CD14-positive monocyte (primary cell): Measurements from ENCODE around the gene ADAMTS8. TPM values are rescaled to one million over a fixed set of nuclear protein-coding genes. Genes with fewer than 3 reads are reported as not detected.

Experiments used
- DNase-seq, 3 donors: peaks; one replicate each; pipeline ENCODE4 v3.0.0-alpha.2; 2011 to 2022
- H2AFZ ChIP-seq: 2 replicates; pipeline ENCODE4 v1.6.0; 2012; ENCODE audit warnings: mild to moderate bottlenecking, low read depth, low read length, inconsistent platforms; ENCODE audit not compliant: insufficient read depth, poor library complexity, severe bottlenecking
- H3K27ac ChIP-seq, 2 donors: 1 replicate in 1 of 2; 2 replicates in 1 of 2; pipeline ENCODE4 v1.5.1; 2012 to 2013; ENCODE audit warnings: low read length in 2 of 2, control low read depth in 1 of 2, inconsistent platforms in 1 of 2, low read depth in 1 of 2, mild to moderate bottlenecking in 1 of 2
- H3K27me3 ChIP-seq, 2 donors: one replicate each; pipeline versions ENCODE4 v1.6.0 to v1.6.1; 2011 to 2013; ENCODE audit warnings: low read length in 2 of 2; ENCODE audit not compliant: control insufficient read depth in 2 of 2, insufficient read depth in 2 of 2
- H3K36me3 ChIP-seq, 2 donors: replicated peaks in 1 of 2; 1 replicate in 1 of 2; 2 replicates in 1 of 2; pipeline versions ENCODE4 v1.5.1 to v1.6.1; 2012 to 2013; ENCODE audit warnings: low read length in 2 of 2, control low read depth in 1 of 2, inconsistent platforms in 1 of 2, mild to moderate bottlenecking in 1 of 2; ENCODE audit not compliant: insufficient read depth in 2 of 2, control insufficient read depth in 1 of 2
- H3K4me1 ChIP-seq, 2 donors: 1 replicate in 1 of 2; 2 replicates in 1 of 2; pipeline versions ENCODE4 v1.5.1 to v1.6.1; 2012 to 2013; ENCODE audit warnings: low read length in 2 of 2, control low read depth in 1 of 2, inconsistent platforms in 1 of 2, mild to moderate bottlenecking in 1 of 2, moderate library complexity in 1 of 2; ENCODE audit not compliant: insufficient read depth in 2 of 2, control insufficient read depth in 1 of 2
- H3K4me2 ChIP-seq: replicated peaks from 2 replicates; pipeline ENCODE3; 2012; ENCODE audit warnings: low read length, moderate library complexity, mild to moderate bottlenecking; ENCODE audit not compliant: poor library complexity, severe bottlenecking; ENCODE audit errors: extremely low read depth
- H3K4me3 ChIP-seq, 3 experiments: fragments of 200-600 bp in 1 of 3; sonication (generic) in 1 of 3; replicated peaks in 1 of 3; 1 replicate in 2 of 3; 2 replicates in 1 of 3; pipeline ENCODE4 v1.5.1; 2011 to 2013; ENCODE audit warnings: low read length in 3 of 3, mild to moderate bottlenecking in 3 of 3, control low read depth in 2 of 3, low read depth in 2 of 3, inconsistent platforms in 1 of 3, moderate library complexity in 1 of 3
- H3K79me2 ChIP-seq: 2 replicates; pipeline ENCODE4 v1.6.0; 2012; ENCODE audit warnings: mild to moderate bottlenecking, control low read depth, inconsistent platforms, low read length, moderate library complexity; ENCODE audit not compliant: insufficient read depth
- H3K9ac ChIP-seq: 2 replicates; pipeline ENCODE4 v1.6.0; 2017; ENCODE audit warnings: low read length, mild to moderate bottlenecking; ENCODE audit not compliant: insufficient read depth, poor library complexity, severe bottlenecking
- H3K9me3 ChIP-seq, 2 donors: replicated peaks in 1 of 2; 1 replicate in 1 of 2; 2 replicates in 1 of 2; pipeline versions ENCODE4 v1.5.1 to v1.6.1; 2012 to 2013; ENCODE audit warnings: low read length in 2 of 2, control low read depth in 1 of 2; ENCODE audit not compliant: control insufficient read depth in 1 of 2, insufficient read depth in 1 of 2
- H4K20me1 ChIP-seq: 2 replicates; pipeline ENCODE4 v1.6.0; 2012; ENCODE audit warnings: mild to moderate bottlenecking, low read length, control low read depth, moderate library complexity; ENCODE audit not compliant: insufficient read depth
- H3K27ac Mint-ChIP-seq, 7 donors: one replicate each; pipeline ENCODE4 v1.8.0; 2020; ENCODE audit warnings: mild to moderate bottlenecking in 7 of 7, mixed read lengths in 7 of 7, moderate library complexity in 6 of 7, inconsistent platforms in 2 of 7
- H3K27me3 Mint-ChIP-seq, 3 donors: one replicate each; pipeline ENCODE4 v1.8.0; 2021 to 2022; ENCODE audit warnings: low read depth in 3 of 3, mild to moderate bottlenecking in 3 of 3, mixed read lengths in 3 of 3, moderate library complexity in 3 of 3, inconsistent platforms in 1 of 3
- H3K36me3 Mint-ChIP-seq, 2 donors: one replicate each; pipeline ENCODE4 v1.8.0; 2020; ENCODE audit warnings: mixed read lengths in 2 of 2, inconsistent platforms in 1 of 2, mild to moderate bottlenecking in 1 of 2
- H3K4me1 Mint-ChIP-seq: one replicate; pipeline ENCODE4 v1.8.0; 2020; ENCODE audit warnings: mild to moderate bottlenecking, mixed read lengths
- H3K4me3 Mint-ChIP-seq, 2 donors: one replicate each; pipeline ENCODE4 v1.8.0; 2020; ENCODE audit warnings: mild to moderate bottlenecking in 2 of 2, mixed read lengths in 2 of 2, moderate library complexity in 1 of 2
- H3K9me3 Mint-ChIP-seq, 7 donors: one replicate each; pipeline ENCODE4 v1.8.0; 2020 to 2022; ENCODE audit warnings: mixed read lengths in 7 of 7, mild to moderate bottlenecking in 6 of 7, moderate library complexity in 6 of 7, inconsistent platforms in 2 of 7
- WGBS: methylation state at CpG from one replicate; pipeline ENCODE4 v1.1.5; 2013; ENCODE audit warnings: missing lambda C conversion rate; ENCODE audit not compliant: insufficient coverage; 5-methylcytosine and 5-hydroxymethylcytosine counted together
- intact Hi-C, 2 donors: fragments of 100-400 bp; cut with micrococcal nuclease; formaldehyde crosslinking; loops; one replicate each; pipeline versions ENCODE4 v1.15.0 to v1.15.1; 2023
- polyA plus RNA-seq, 3 donors: library from polyadenylated mRNA; depleted of rRNA in 1 of 3; unstranded in 2 of 3; stranded (reverse) in 1 of 3; fragments of 300-500 nt in 2 of 3; fragments of >200 nt in 1 of 3; fragmentation: Illumina TruSeq in 2 of 3; gene quantifications; 1 replicate in 2 of 3; 2 replicates in 1 of 3; pipeline ENCODE4 v1.2.3, GENCODE V29; 2012 to 2021
- TF ChIP-seq, protein P1 (sequence below): fragments of 200-600 bp; IDR thresholded peaks from one replicate; pipeline ENCODE4 v1.8.0; 2022; ENCODE audit warnings: antibody characterized with exemption, mild to moderate bottlenecking

The ADAMTS8 gene
- polyA plus RNA-seq, 3 donors: not detected

DNA sequence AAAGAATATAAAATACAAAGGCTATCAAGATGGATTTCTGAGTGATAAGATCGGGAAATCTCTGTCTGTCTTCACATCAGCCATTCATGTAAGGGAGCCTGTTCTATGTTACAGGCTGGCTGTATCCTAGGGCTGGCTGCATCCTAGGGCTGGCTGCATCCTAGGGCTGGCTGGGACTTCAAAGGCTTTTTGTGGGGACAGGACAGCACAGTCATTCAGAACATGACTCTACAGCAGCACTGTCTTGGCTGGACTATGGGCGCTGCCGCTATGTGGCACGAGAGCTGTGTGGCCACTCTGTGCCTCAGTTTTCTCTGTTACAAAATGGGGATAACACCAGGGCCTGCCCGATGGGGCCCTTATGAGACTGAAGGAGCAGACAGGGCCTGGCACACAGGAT, 10.2 kb downstream of the ADAMTS8 start:
- intact Hi-C loops: no loop called here
- Histone ChIP-seq H3K9me3 (no peaks in the 10 kb centered on the region), H3K27me3 (peaks cover 0 to 4% of the 10 kb centered on the region in 2 donors), H4K20me1 (no peaks in the 10 kb centered on the region), H3K9ac (no peak overlapping the region), H3K4me1 (peaks cover 8 to 10% of the 10 kb centered on the region in 2 donors), H3K79me2 (no peaks in the 10 kb centered on the region), H3K4me2 (no peak overlapping the region), H3K27ac (no peak overlapping the region), H2AFZ (no peak overlapping the region), H3K36me3 (no peaks in the 10 kb centered on the region), H3K4me3 (no peak overlapping the region)
- H3K27ac Mint-ChIP-seq: no peak overlapping the region
- no peaks in the 10 kb centered on the region for H3K9me3 Mint-ChIP-seq
- DNase-seq: no peak
- H3K4me1 Mint-ChIP-seq: peaks cover 9% of the 10 kb centered on the region
- H3K27me3 Mint-ChIP-seq: peaks cover 27 to 33% (median 32%) of the 10 kb centered on the region in 3 donors
- TF ChIP-seq, protein P1, sequence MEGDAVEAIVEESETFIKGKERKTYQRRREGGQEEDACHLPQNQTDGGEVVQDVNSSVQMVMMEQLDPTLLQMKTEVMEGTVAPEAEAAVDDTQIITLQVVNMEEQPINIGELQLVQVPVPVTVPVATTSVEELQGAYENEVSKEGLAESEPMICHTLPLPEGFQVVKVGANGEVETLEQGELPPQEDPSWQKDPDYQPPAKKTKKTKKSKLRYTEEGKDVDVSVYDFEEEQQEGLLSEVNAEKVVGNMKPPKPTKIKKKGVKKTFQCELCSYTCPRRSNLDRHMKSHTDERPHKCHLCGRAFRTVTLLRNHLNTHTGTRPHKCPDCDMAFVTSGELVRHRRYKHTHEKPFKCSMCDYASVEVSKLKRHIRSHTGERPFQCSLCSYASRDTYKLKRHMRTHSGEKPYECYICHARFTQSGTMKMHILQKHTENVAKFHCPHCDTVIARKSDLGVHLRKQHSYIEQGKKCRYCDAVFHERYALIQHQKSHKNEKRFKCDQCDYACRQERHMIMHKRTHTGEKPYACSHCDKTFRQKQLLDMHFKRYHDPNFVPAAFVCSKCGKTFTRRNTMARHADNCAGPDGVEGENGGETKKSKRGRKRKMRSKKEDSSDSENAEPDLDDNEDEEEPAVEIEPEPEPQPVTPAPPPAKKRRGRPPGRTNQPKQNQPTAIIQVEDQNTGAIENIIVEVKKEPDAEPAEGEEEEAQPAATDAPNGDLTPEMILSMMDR: no peak
- H3K4me3 Mint-ChIP-seq: no peak overlapping the region
- no peaks in the 10 kb centered on the region for H3K36me3 Mint-ChIP-seq
- WGBS: 96% methylated on average over 4 of the region's 5 CpGs

DNA sequence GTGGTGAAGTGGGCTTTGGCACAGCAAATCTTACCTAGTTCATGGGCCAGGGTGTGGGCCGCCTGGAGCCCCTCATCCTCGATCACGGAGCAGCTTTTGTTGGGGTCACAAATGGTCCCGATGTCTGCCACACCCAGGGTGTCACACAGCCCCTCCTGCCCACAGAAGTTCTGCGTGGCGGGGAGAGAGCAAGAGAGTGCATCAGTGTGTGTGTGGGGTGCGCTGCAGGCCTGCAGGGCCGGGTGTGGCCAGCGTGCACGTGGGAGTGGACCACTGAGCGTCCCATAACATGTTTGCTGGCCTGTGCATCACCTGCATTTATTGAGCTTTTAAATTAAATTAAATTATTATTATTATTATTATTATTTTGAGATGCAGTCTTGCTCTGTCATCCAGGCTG, 11.5 kb downstream of the ADAMTS8 start:
- H3K27me3 Mint-ChIP-seq: peaks cover 22 to 26% (median 24%) of the 10 kb centered on the region in 3 donors

More for the DNA sequence above, 11.5 kb downstream of the ADAMTS8 start:
- H4K20me1 ChIP-seq: no peaks in the 10 kb centered on the region
- Mint-ChIP-seq H3K9me3 (peaks cover 0 to 2% (median 0%) of the 10 kb centered on the region in 7 donors), H3K4me3 (no peak overlapping the region), H3K4me1 (peaks cover 9% of the 10 kb centered on the region), H3K36me3 (no peaks in the 10 kb centered on the region), H3K27ac (no peak overlapping the region)
- H3K4me1 ChIP-seq: peaks cover 8 to 10% of the 10 kb centered on the region in 2 donors
- H3K4me2 ChIP-seq: no peak overlapping the region
- H3K36me3 ChIP-seq: no peaks in the 10 kb centered on the region
- no peak overlapping the region for H3K4me3 ChIP-seq
- H3K27ac ChIP-seq: no peak overlapping the region
- WGBS: 100% methylated on average over 6 of the region's 11 CpGs
- H3K79me2 ChIP-seq: no peaks in the 10 kb centered on the region
- no peak overlapping the region for H3K9ac ChIP-seq
- H3K9me3 ChIP-seq: no peaks in the 10 kb centered on the region
- no peak overlapping the region for H2AFZ ChIP-seq
- no peak for DNase-seq
- H3K27me3 ChIP-seq: peaks cover 0 to 3% of the 10 kb centered on the region in 2 donors
- TF ChIP-seq, protein P1: no peak
- intact Hi-C loops: no loop called here
